BE2C (cell line): ENCODE measurements around the gene FGF14.

ENCODE experiments used
- DNase-seq: peaks from one replicate; pipeline ENCODE4 v3.0.0-alpha.2; 2020
- H3K27me3 ChIP-seq: fragments of 250-450 bp; sonication (Bioruptor Pico); 2 replicates; pipeline ENCODE4 v1.5.1; 2020; ENCODE audit warnings: mild to moderate bottlenecking
- H3K36me3 ChIP-seq: fragments of 250-450 bp; sonication (Bioruptor Pico); 2 replicates; pipeline ENCODE4 v1.5.1; 2020; ENCODE audit warnings: mild to moderate bottlenecking
- H3K4me1 ChIP-seq: fragments of 250-450 bp; sonication (Bioruptor Pico); 2 replicates; pipeline ENCODE4 v1.5.1; 2020
- H3K4me3 ChIP-seq: 2 replicates; pipeline ENCODE4 v1.5.1; 2011; ENCODE audit warnings: low read depth, low read length
- H3K9me3 ChIP-seq: fragments of 250-450 bp; sonication (Bioruptor Pico); 2 replicates; pipeline ENCODE4 v1.5.1; 2020
- CTCF ChIP-seq: IDR thresholded peaks from 2 replicates; pipeline ENCODE4 v1.5.1; 2012; ENCODE audit warnings: mild to moderate bottlenecking, low read depth, low read length

Gene FGF14

GRCh38 chr13:101728615-101729014 lies 673.2 kb downstream of the FGF14 start:
- H3K9me3 ChIP-seq: no peaks in the 10 kb centered on the region
- no peaks in the 10 kb centered on the region for H3K27me3 ChIP-seq
- no peaks in the 10 kb centered on the region for H3K36me3 ChIP-seq
- DNase-seq: no peak
- H3K4me1 ChIP-seq: no peaks in the 10 kb centered on the region
- no peak for TF ChIP-seq CTCF
- H3K4me3 ChIP-seq: no peak overlapping the region

- no peak for DNase-seq
- TF ChIP-seq CTCF: no peak
- H3K4me3 ChIP-seq: no peak overlapping the region
These were observed 673.8 kb downstream of the FGF14 start for GRCh38 chr13:101728021-101728420.

GRCh38 chr13:101727118-101727517 lies 674.7 kb downstream of the FGF14 start:
- no peaks in the 10 kb centered on the region for H3K36me3 ChIP-seq
- no peak for DNase-seq
- no peak for TF ChIP-seq CTCF

More at GRCh38 chr13:101728021-101728420, 673.8 kb downstream of the FGF14 start:
- H3K36me3 ChIP-seq: no peaks in the 10 kb centered on the region
- H3K4me1 ChIP-seq: no peaks in the 10 kb centered on the region
- H3K9me3 ChIP-seq: no peaks in the 10 kb centered on the region
- no peaks in the 10 kb centered on the region for H3K27me3 ChIP-seq

GRCh38 chr13:101726681-101727080 lies 675.2 kb downstream of the FGF14 start:
- Histone ChIP-seq H3K4me3 (no peak overlapping the region), H3K9me3 (no peaks in the 10 kb centered on the region), H3K36me3 (no peaks in the 10 kb centered on the region), H3K4me1 (no peaks in the 10 kb centered on the region), H3K27me3 (no peaks in the 10 kb centered on the region)
- no peak for DNase-seq
- TF ChIP-seq CTCF: no peak

More at GRCh38 chr13:101727118-101727517, 674.7 kb downstream of the FGF14 start:
- H3K27me3 ChIP-seq: no peaks in the 10 kb centered on the region
- no peaks in the 10 kb centered on the region for H3K9me3 ChIP-seq
- no peaks in the 10 kb centered on the region for H3K4me1 ChIP-seq
- no peak overlapping the region for H3K4me3 ChIP-seq

GRCh38 chr13:101718496-101718895 lies 683.4 kb downstream of the FGF14 start:
- Histone ChIP-seq H3K27me3 (no peaks in the 10 kb centered on the region), H3K9me3 (no peaks in the 10 kb centered on the region), H3K4me1 (no peaks in the 10 kb centered on the region), H3K4me3 (no peak overlapping the region), H3K36me3 (no peaks in the 10 kb centered on the region)
- no peak for TF ChIP-seq CTCF
- DNase-seq: no peak

GRCh38 chr13:101717353-101717752 lies 684.5 kb downstream of the FGF14 start:
- Histone ChIP-seq H3K36me3 (no peaks in the 10 kb centered on the region), H3K4me3 (no peak overlapping the region), H3K27me3 (no peaks in the 10 kb centered on the region; the same call in 1 of the 2 replicates), H3K4me1 (no peaks in the 10 kb centered on the region), H3K9me3 (no peaks in the 10 kb centered on the region)
- TF ChIP-seq CTCF: no peak
- DNase-seq: no peak
